ENCODE data around the gene EPB41L4B. TPM values are rescaled to one million over a fixed set of nuclear protein-coding genes. Genes with fewer than 3 reads are reported as not detected.
"Not testable (repeated sequence)": the region's sequence is repeated elsewhere in the genome, so short reads cannot be mapped to it uniquely, and the experiment has no call there.

EPB41L4B gene
- polyA plus RNA-seq, 3 donors from 2014 or later = not detected

DNA sequence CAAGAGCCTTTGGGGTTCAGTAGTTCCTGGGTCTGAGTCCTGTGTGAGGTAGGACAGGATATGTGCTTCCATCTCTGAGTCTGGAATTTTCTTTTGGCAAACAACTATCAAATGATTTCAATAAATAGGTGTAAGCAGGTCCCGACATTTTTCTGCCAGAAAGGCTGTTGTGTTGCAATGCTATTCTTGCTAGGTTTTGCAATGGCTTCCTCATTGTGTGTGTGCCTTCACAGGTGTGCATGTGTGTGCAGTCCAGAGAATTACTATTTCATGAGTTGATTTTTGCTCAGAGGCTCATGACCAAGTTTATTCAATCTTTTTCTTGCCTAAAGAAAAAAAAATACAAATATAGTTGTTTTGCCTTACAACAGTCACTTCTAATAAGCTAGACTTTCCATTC, 89.3 kb downstream of the EPB41L4B start:
- Mint-ChIP-seq H3K4me1 (no peaks in the 10 kb centered on the region), H3K27ac (no peak overlapping the region), H3K4me3 (no peak overlapping the region), H3K36me3 (no peaks in the 10 kb centered on the region), H3K9me3 (no peaks in the 10 kb centered on the region), H3K27me3 (ENCODE audit: low read depth in 3 of 3) (peaks cover 0 to 4% (median 3%) of the 10 kb centered on the region in 3 donors)
- no peak for DNase-seq

DNA sequence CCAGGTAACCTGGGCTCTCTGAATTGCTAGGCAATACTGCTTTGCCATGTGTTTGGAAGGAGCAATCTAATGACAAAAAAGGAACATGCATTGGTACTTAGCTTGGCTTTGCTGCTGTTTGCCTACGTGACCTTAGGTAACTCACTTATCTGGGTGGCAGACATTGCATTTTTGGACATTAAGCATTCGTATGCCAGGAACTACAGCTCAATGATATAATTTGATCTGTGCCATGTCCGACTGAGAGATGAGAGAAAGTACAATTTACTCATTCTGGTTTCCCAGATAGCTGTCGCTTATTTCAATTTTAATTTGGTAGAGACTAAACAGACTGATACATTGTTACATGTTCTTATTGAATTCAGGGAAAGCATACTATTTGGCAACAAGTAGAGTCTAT, 90.6 kb downstream of the EPB41L4B start:
- no peaks in the 10 kb centered on the region for H3K4me1 Mint-ChIP-seq
- H3K27ac Mint-ChIP-seq = no peak overlapping the region
- peaks cover 3 to 7% (median 3%) of the 10 kb centered on the region in 3 donors for H3K27me3 Mint-ChIP-seq (ENCODE audit: low read depth in 3 of 3)
- no peak for DNase-seq
- no peaks in the 10 kb centered on the region for H3K36me3 Mint-ChIP-seq
- H3K9me3 Mint-ChIP-seq = no peaks in the 10 kb centered on the region
- no peak overlapping the region for H3K4me3 Mint-ChIP-seq

DNA sequence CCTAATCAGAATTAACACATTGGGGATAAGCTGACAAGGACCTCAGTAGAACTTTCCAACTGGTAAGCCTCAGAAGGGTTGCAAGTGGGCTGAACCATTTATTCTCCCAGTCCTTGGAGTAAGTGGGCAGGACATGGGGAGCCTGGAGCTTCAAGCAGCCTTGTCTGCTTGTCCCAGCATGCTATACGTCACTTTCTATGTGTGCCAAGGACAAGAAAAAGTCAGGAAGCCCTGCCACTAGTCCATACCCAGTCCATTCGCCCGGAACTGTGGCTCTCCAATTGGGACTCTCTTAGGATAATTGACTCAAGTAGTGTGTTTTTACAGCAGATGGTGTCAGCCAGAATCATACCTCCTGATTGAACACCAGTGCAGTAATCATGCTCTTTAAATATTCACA, 91.2 kb downstream of the EPB41L4B start:
- no peaks in the 10 kb centered on the region for H3K36me3 Mint-ChIP-seq
- H3K4me1 Mint-ChIP-seq = no peaks in the 10 kb centered on the region
- peaks cover 3 to 7% (median 3%) of the 10 kb centered on the region in 3 donors for H3K27me3 Mint-ChIP-seq (ENCODE audit: low read depth in 3 of 3)
- H3K4me3 Mint-ChIP-seq = no peak overlapping the region
- no peak overlapping the region for H3K27ac Mint-ChIP-seq
- no peak for DNase-seq
- H3K9me3 Mint-ChIP-seq = no peaks in the 10 kb centered on the region

DNA sequence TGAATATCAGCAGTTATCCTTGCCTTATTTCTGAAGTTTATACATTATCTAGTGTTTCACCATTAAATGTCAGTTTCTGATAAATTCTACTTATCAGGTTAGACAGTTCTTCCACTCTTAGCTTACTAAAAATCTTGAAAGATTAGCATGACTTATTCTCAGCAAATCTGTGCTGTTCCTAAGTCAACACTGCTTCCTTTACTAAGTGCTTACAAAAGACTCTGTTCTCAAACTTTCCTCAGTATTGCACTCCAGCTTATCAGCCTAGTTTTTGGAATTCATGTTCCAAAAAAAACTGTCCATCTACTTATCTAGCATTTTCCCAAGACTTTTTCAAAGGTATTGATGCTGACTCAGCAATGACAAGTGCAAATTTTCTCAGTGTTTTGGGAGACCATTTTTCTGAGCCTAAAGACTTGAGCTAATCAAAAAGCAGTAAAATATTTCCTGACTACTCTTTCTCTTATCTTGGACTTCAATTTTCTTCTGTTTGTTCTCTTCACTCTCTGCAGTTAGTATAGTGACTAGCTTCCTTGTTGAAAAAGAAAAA, 92.7 kb downstream of the EPB41L4B start:
- no peaks in the 10 kb centered on the region for H3K9me3 Mint-ChIP-seq
- H3K4me3 Mint-ChIP-seq = no peak overlapping the region
- DNase-seq = no peak
- no peaks in the 10 kb centered on the region for H3K36me3 Mint-ChIP-seq
- no peak overlapping the region for H3K27ac Mint-ChIP-seq
- peaks cover 3 to 7% (median 3%) of the 10 kb centered on the region in 3 donors for H3K27me3 Mint-ChIP-seq (ENCODE audit: low read depth in 3 of 3)
- no peaks in the 10 kb centered on the region for H3K4me1 Mint-ChIP-seq

DNA sequence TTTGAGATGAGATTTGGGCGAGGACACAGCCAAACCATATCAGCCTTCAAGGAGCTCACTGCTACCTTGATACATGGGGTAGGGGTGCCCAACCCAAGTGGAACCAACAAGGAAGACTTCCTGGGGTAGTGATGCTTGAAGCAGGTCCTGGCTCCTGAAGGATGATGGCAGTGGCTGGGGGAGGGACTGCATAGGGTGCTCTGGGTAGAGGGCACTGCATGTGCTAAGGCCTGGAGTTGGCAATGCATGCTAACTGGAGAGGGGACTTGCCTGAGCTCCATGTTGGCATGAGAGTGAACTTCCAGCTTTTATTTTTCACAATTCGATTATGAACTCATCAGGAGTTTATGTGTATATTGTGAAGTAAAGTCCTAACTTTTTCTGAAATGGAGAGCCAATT, 95.2 kb downstream of the EPB41L4B start:
- no peak for DNase-seq
- Mint-ChIP-seq H3K4me1 (no peaks in the 10 kb centered on the region), H3K27me3 (ENCODE audit: low read depth in 3 of 3) (peaks cover 0 to 10% (median 3%) of the 10 kb centered on the region in 3 donors), H3K36me3 (no peaks in the 10 kb centered on the region), H3K27ac (no peak overlapping the region), H3K9me3 (no peaks in the 10 kb centered on the region), H3K4me3 (no peak overlapping the region)

DNA sequence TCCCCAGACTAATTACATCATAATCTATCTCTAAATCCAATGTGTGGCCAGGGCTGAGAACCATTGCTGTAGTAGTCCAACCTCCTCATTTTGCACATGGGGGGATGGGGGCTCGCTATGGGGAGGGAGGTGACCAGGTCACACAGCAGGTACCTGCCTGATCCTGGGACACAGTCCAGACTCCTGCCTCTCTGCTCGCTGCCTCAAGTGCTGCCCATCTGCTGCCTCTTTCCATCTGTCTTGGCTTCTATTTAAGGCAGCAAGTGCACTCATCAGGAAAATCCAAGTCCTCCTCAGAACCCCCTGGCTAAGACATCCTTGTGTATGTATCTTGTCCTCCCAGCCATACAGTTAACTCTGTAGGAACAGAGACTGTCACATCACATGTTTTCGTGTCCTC, 96.1 kb downstream of the EPB41L4B start:
- Mint-ChIP-seq H3K4me1 (no peaks in the 10 kb centered on the region), H3K36me3 (no peaks in the 10 kb centered on the region), H3K27ac (no peak overlapping the region), H3K9me3 (no peaks in the 10 kb centered on the region), H3K4me3 (no peak overlapping the region), H3K27me3 (ENCODE audit: low read depth in 3 of 3) (peaks cover 0 to 10% (median 3%) of the 10 kb centered on the region in 3 donors)
- no peak for DNase-seq

DNA sequence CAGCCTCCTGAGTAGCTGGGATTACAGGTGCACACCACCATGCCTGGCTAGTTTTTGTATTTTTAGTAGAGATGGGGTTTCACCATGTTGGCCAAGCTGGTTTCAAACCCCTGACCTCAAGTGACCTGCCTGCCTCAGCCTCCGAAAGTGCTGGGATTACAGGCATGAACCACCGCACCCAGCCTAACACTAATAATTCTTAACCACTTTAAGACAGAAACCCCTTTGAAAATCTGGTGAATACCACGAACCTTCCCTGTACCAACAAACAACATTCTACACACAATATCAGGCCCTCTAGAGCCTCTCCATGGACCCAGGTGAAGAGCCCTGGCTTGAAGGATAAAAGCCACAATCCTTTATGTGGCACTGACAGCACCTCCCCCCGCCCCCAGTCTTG, 102.6 kb downstream of the EPB41L4B start:
- not testable (repeated sequence) for DNase-seq; H3K9me3 Mint-ChIP-seq; H3K4me3 Mint-ChIP-seq; H3K4me1 Mint-ChIP-seq; H3K27ac Mint-ChIP-seq; H3K27me3 Mint-ChIP-seq (ENCODE audit: low read depth in 3 of 3); H3K36me3 Mint-ChIP-seq

DNA sequence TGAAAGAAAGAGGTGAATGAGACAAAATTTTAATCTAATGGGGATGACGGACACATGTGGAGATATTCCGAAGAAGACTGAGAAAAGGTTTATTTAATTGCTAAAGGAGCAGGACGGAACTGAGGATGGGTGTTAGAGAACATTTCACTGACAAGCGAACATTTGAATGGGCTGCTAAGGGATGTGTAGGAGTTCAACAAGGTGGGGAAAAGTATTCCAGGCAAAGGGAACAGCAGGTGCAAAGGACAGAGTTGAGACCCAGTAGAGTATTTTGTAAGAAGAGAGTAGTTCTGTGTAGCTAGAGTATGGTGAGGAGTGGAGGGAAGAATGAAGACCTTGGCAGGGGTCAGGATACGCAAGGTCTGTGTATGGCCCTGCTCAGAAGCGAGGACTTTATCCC, 106.4 kb downstream of the EPB41L4B start:
- Mint-ChIP-seq H3K27ac (no peak overlapping the region), H3K4me1 (no peaks in the 10 kb centered on the region), H3K36me3 (no peaks in the 10 kb centered on the region)

DNA sequence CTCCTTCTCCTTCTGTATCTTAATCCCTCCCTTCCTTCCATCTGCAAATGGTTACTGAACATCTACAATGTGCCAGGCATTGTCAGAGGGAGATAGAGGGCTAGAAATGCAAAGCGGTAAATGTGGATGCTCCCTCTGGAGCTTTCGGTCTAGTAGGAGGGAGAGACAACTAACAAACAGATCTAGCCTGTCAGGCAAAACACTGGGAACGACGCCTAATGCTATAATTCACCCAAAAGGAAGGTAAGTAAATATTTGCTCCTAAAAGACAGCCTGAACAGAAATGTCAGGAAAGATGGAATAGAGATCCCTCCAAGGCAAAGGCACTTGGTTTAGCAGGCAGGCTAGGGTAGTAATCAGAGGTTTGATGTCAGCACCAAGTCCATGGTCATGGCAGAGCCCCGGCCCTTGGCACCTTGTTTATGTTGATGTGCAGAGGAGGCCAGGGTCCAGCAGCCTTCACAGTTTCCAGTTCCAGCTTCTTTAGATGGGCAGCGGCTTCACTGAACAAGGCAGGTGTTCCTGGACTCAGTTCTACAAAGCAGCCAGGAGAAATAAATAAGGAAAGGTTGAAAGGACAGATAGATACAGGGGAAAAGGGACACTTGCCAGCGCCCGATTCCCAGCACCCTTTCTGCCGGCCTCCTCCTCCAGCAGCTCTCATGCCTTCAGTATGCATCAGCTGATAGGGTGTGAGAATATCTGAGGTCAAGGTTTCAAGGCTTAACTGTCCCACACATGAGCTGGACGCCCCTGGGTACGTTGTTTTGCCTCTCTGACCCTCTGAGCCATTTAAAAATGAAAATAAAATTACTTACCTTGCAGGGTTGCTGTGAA, 107.4 kb downstream of the EPB41L4B start:
- Mint-ChIP-seq H3K4me3 (no peak overlapping the region), H3K9me3 (peaks cover 0 to 2% (median 0%) of the 10 kb centered on the region in 6 donors), H3K36me3 (no peaks in the 10 kb centered on the region), H3K27ac (no peak overlapping the region), H3K27me3 (ENCODE audit: low read depth in 3 of 3) (peaks cover 0 to 7% (median 5%) of the 10 kb centered on the region in 3 donors), H3K4me1 (no peaks in the 10 kb centered on the region)
- DNase-seq = no peak

More for the DNA sequence above, 106.4 kb downstream of the EPB41L4B start:
- DNase-seq = no peak
- Mint-ChIP-seq H3K4me3 (no peak overlapping the region), H3K9me3 (peaks cover 0 to 2% (median 0%) of the 10 kb centered on the region in 6 donors), H3K27me3 (ENCODE audit: low read depth in 3 of 3) (peaks cover 0 to 7% (median 5%) of the 10 kb centered on the region in 3 donors)

DNA sequence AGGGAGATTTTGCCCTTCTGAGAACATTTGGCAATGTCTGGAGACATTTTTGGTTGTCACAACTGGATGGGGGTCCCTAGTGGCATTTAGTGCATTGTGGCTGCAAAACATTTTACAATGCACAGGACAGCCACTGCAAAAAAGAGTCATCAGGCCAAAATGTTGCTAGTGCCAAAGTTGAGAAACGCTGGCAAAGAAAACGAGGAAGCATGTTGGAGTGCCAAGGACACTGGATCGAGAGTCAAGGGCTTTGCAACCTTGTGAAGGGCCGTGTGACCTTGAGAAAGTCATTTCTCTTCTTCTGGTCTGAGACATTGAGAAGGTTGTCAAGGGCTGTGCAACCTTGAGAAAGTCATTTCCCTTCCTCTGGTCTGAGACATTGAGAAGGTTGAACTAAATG, 108.1 kb downstream of the EPB41L4B start:
- Mint-ChIP-seq H3K27me3 (ENCODE audit: low read depth in 3 of 3) (peaks cover 0 to 5% (median 4%) of the 10 kb centered on the region in 3 donors), H3K27ac (no peak overlapping the region), H3K4me1 (no peaks in the 10 kb centered on the region), H3K36me3 (no peaks in the 10 kb centered on the region), H3K9me3 (peaks cover 0 to 2% (median 0%) of the 10 kb centered on the region in 6 donors), H3K4me3 (no peak overlapping the region)
- no peak for DNase-seq

DNA sequence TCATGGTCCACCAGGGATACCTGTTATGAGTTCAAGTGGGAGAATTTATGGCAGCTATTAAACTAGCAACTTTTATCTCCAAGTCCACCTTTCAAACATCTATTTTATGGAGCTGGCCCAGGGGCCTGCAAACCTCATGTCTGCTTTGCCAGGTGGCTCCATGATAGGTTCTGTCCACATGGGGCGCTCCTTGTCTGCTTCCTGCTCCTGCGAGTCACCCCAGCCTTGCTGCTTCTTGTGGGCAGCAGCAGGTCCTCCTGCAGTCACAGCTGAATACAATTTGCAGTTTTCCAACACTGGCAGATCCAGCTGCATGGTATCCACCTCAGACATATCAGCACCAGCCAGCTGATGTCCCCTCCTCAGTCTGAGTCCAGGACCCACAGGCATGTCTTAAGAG, 114.2 kb downstream of the EPB41L4B start:
- Mint-ChIP-seq H3K4me3 (no peak overlapping the region), H3K27ac (no peak overlapping the region), H3K9me3 (no peaks in the 10 kb centered on the region), H3K27me3 (ENCODE audit: low read depth in 3 of 3) (peaks cover 0 to 8% (median 2%) of the 10 kb centered on the region in 3 donors), H3K36me3 (no peaks in the 10 kb centered on the region), H3K4me1 (no peaks in the 10 kb centered on the region)
- no peak for DNase-seq

DNA sequence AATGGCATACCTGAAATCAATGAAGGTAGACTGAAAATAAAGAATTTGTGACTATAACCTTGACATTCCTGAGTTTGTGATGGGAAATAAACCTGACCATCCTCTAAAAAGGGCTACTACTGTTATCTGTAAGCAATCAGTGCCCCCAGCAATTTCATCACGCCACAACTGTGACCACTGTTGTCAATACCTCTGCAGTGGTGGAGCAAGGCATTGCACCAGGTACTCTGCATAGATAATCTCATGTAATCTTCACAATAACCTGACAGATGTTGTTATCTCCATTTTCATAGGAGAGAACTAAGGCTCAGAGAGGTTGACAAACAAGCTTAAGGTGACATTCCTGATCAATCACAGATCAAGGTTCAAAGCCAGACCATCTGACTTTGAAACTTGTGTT, 115.3 kb downstream of the EPB41L4B start:
- Mint-ChIP-seq H3K36me3 (no peaks in the 10 kb centered on the region), H3K4me1 (no peaks in the 10 kb centered on the region), H3K4me3 (no peak overlapping the region), H3K27ac (no peak overlapping the region), H3K27me3 (ENCODE audit: low read depth in 3 of 3) (peaks cover 0 to 11% (median 2%) of the 10 kb centered on the region in 3 donors), H3K9me3 (no peaks in the 10 kb centered on the region)
- no peak for DNase-seq

DNA sequence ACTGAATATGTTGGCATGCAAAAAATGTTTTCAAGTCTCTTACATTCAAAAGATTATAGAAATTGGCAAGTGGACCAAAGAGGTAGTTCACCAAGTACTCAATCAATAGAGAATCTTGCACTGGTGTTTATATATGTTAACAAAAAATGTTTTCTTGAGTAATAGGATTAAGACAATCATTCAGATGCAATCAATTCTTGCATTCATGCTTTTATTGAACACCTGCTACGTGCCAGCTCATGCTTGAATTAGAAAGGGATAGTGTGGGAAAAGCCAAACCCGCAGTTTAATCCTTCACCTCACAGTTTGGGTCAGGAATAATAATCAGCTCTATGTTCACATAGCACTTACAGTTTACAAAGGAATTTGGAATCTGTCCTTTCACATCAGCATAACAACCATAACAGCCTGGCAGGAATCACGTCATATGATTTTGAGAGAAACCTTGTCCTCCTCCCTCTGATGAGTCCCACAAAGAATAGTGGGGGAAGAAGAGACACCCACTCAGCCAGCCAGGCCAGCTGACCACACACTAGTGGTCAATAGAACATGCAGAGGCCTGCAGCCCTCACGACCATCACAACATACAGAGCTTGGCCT, 117.0 kb downstream of the EPB41L4B start:
- H3K4me3 Mint-ChIP-seq = no peak overlapping the region
- no peak overlapping the region for H3K27ac Mint-ChIP-seq
- no peaks in the 10 kb centered on the region for H3K9me3 Mint-ChIP-seq
- no peak for DNase-seq
- no peaks in the 10 kb centered on the region for H3K36me3 Mint-ChIP-seq
- no peaks in the 10 kb centered on the region for H3K4me1 Mint-ChIP-seq
- H3K27me3 Mint-ChIP-seq (ENCODE audit: low read depth in 3 of 3) = peaks cover 2 to 11% (median 2%) of the 10 kb centered on the region in 3 donors

DNA sequence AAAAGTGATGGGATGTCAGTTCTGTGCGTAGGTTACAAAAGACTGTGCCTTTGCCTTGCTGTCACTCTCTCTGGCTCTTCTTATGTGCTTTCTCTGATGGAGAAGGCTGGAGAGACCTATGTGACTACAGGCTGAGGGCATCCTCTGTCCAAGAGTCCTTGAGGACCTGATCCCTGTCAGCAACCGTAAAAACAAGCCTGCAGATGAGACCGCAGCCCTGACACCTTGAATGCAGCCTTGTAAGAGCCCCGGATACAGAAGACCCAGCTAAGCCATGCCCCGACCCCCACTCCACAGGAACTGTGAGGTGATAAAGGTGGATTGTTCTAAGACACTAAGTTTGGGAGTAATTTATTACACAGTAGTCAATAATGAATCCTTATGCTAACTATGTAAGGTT, 121.2 kb downstream of the EPB41L4B start:
- Mint-ChIP-seq H3K27ac (no peak overlapping the region), H3K36me3 (no peaks in the 10 kb centered on the region), H3K9me3 (peaks cover 0 to 2% (median 0%) of the 10 kb centered on the region in 6 donors), H3K27me3 (ENCODE audit: low read depth in 3 of 3) (peaks cover 0 to 7% (median 2%) of the 10 kb centered on the region in 3 donors), H3K4me1 (no peaks in the 10 kb centered on the region), H3K4me3 (no peak overlapping the region)
- DNase-seq = no peak

All from immature natural killer cell (primary cell).